GM12878 (cell line): ENCODE data around the gene TFAM. TPM values are rescaled to one million over a fixed set of nuclear protein-coding genes. Genes with fewer than 3 reads are reported as not detected.

Experiments
- ASH2L ChIP-seq: fragments of 300-600, 200-600 bp; sonication (generic); IDR thresholded peaks from 2 replicates; pipeline ENCODE4 v1.6.1; 2017; ENCODE audit warnings: low read depth, mild to moderate bottlenecking, borderline replicate concordance
- ATF7 ChIP-seq: fragments of 450-650 bp; IDR thresholded peaks from 2 replicates; pipeline ENCODE4 v1.6.1; 2016; ENCODE audit warnings: low read depth, mild to moderate bottlenecking
- BCL11A ChIP-seq: IDR thresholded peaks from 2 replicates; pipeline ENCODE4 v1.6.1; 2011; ENCODE audit warnings: low read depth, low read length
- BHLHE40 ChIP-seq, 2 experiments: fragments of 450-650 bp in 1 of 2; IDR thresholded peaks; 2 replicates each; pipeline ENCODE4 v1.6.1; 2011 to 2017; ENCODE audit warnings: low read depth in 2 of 2, borderline replicate concordance in 1 of 2, improper control_type of control experiment in 1 of 2, low read length in 1 of 2, mild to moderate bottlenecking in 1 of 2
- CHD1 ChIP-seq: IDR thresholded peaks from 2 replicates; pipeline ENCODE4 v1.6.1; 2012; ENCODE audit warnings: low read depth, low read length, improper control_type of control experiment
- CREB1 ChIP-seq: IDR thresholded peaks from 2 replicates; pipeline ENCODE4 v1.6.1; 2012; ENCODE audit warnings: low read depth, mild to moderate bottlenecking, inconsistent platforms
- CREM ChIP-seq: IDR thresholded peaks from 2 replicates; pipeline ENCODE4 v1.6.1; 2014; ENCODE audit warnings: antibody characterized with exemption, low read depth
- EGR1 ChIP-seq, 2 experiments: IDR thresholded peaks; 1 replicate in 1 of 2; 2 replicates in 1 of 2; pipeline ENCODE4 v1.6.1; 2011 to 2012; ENCODE audit warnings: low read depth in 2 of 2, low read length in 2 of 2, borderline replicate concordance in 1 of 2, mild to moderate bottlenecking in 1 of 2, moderate library complexity in 1 of 2
- ELK1 ChIP-seq: IDR thresholded peaks from 2 replicates; pipeline ENCODE4 v1.6.1; 2012; ENCODE audit warnings: low read depth, low read length, improper control_type of control experiment
- HDAC6 ChIP-seq: fragments of 200-600 bp; sonication (generic); IDR thresholded peaks from one replicate; pipeline ENCODE4 v1.8.0; 2017; ENCODE audit warnings: antibody characterized with exemption; ENCODE audit not compliant: unreplicated experiment
- IRF3 ChIP-seq: fragments of 450-650 bp; IDR thresholded peaks from 2 replicates; pipeline ENCODE4 v1.6.1; 2014; ENCODE audit warnings: mild to moderate bottlenecking
- IRF5 ChIP-seq: fragments of 450-650 bp; IDR thresholded peaks from 2 replicates; pipeline ENCODE4 v1.6.1; 2017; ENCODE audit warnings: borderline replicate concordance
- MXI1 ChIP-seq: fragments of 150-350 bp; IDR thresholded peaks from 2 replicates; pipeline ENCODE4 v1.6.1; 2011; ENCODE audit warnings: low read depth, mild to moderate bottlenecking, inconsistent platforms, low read length, improper control_type of control experiment
- NFIC ChIP-seq: IDR thresholded peaks from 2 replicates; pipeline ENCODE4 v1.6.1; 2012; ENCODE audit warnings: low read depth, mild to moderate bottlenecking, inconsistent platforms, low read length, moderate library complexity
- PKNOX1 ChIP-seq: fragments of 450-650 bp; IDR thresholded peaks from 2 replicates; pipeline ENCODE4 v1.6.1; 2016; ENCODE audit warnings: mild to moderate bottlenecking
- RELA ChIP-seq: fragments of 450-650 bp; IDR thresholded peaks from 2 replicates; pipeline ENCODE4 v1.8.0; 2014; ENCODE audit warnings: borderline replicate concordance; ENCODE audit not compliant: partially characterized antibody
- RELB ChIP-seq: fragments of 450-650 bp; IDR thresholded peaks from 2 replicates; pipeline ENCODE4 v1.6.1; 2017; ENCODE audit warnings: low read depth, mild to moderate bottlenecking, moderate library complexity
- SUZ12 ChIP-seq: fragments of 200-600 bp; sonication (generic); IDR thresholded peaks from one replicate; pipeline ENCODE4 v1.6.1; 2018; ENCODE audit warnings: antibody characterized with exemption, mild to moderate bottlenecking; ENCODE audit not compliant: unreplicated experiment
- TARDBP ChIP-seq: IDR thresholded peaks from 2 replicates; pipeline ENCODE4 v1.6.1; 2016; ENCODE audit warnings: borderline replicate concordance
- TBL1XR1 ChIP-seq: IDR thresholded peaks from 2 replicates; pipeline ENCODE4 v1.6.1; 2012; ENCODE audit warnings: low read depth, low read length, improper control_type of control experiment
- TCF3 ChIP-seq: IDR thresholded peaks from 2 replicates; pipeline ENCODE4 v1.6.1; 2012; ENCODE audit warnings: low read depth, mild to moderate bottlenecking, low read length, borderline replicate concordance; ENCODE audit not compliant: insufficient read depth
- polyA plus RNA-seq, 11 experiments: library from polyadenylated mRNA; depleted of rRNA in 4 of 11; unstranded in 6 of 11; stranded (reverse) in 5 of 11; fragments of >200 nt; fragmentation: Nextera tagmentation in 4 of 11; fragmentation: Illumina TruSeq in 1 of 11; extraction: Ambion mirVana in 4 of 11; extraction: Trizol in 1 of 11; gene quantifications; 1 replicate in 1 of 11; 2 replicates in 10 of 11; pipeline versions ENCODE4 v1.2.1 to v1.2.3, GENCODE V29; 2011 to 2016; ENCODE audit warnings: inconsistent platforms in 2 of 11, missing spikeins in 2 of 11, low read depth in 1 of 11
- total RNA-seq, 4 experiments: library from RNA; depleted of rRNA in 3 of 4; stranded (reverse); fragments of >200 nt in 3 of 4; fragmentation: Illumina TruSeq in 1 of 4; extraction: Trizol in 1 of 4; gene quantifications; 2 replicates each; pipeline versions ENCODE4 v1.2.1 to v1.2.3, GENCODE V29; 2013 to 2021

TFAM gene
- total and polyA plus RNA-seq, 10 of the 15 experiments (the other 5 are each of a cell fraction or from before 2014, with no cell fraction given) = 44.9 to 135 (median 93.3) TPM

- TF ChIP-seq CREB1 = no peak
- TF ChIP-seq BCL11A = peak; percentile 48; the same call in 1 of the 2 replicates
- TF ChIP-seq BHLHE40 (IDR thresholded peaks at IDR 0.05; ENCODE audit: borderline replicate concordance in 1 of 2, low read depth in 2 of 2, low read length in 1 of 2) = 0 out of 4 replicates have a peak, but pooled peaks of 1 of the 2 experiments have one; percentile 5
- TF ChIP-seq TBL1XR1 = no peak
- TF ChIP-seq PKNOX1 = peak; percentile 54; the same call in 1 of the 2 replicates
- TF ChIP-seq IRF5 = no peak
- TF ChIP-seq HDAC6 = no peak
- no peak for TF ChIP-seq ASH2L
- TF ChIP-seq ATF7 = no peak
- TF ChIP-seq NFIC = peak; percentile 62; the same call in 1 of the 2 replicates
- TF ChIP-seq RELB = no peak
- no peak for TF ChIP-seq IRF3
- TF ChIP-seq TCF3 = no peak
- TF ChIP-seq SUZ12 = no peak
- TF ChIP-seq CHD1 = no peak
- no peak for TF ChIP-seq RELA
- no peak for TF ChIP-seq TARDBP
- TF ChIP-seq EGR1 (IDR thresholded peaks at IDR 0.05; ENCODE audit: borderline replicate concordance in 1 of 2, low read depth in 2 of 2, low read length in 2 of 2) = no peak
- no peak for TF ChIP-seq CREM
- TF ChIP-seq MXI1 = no peak
- no peak for TF ChIP-seq ELK1
Measured at GRCh38 chr10:58372607-58373441, 12.4 kb upstream of the TFAM start (continued).
